ENCODE data around the gene MTO1. TPM values are rescaled to one million over a fixed set of nuclear protein-coding genes. Genes with fewer than 3 reads are reported as not detected.
"Not testable (repeated sequence)": the region's sequence is repeated elsewhere in the genome, so short reads cannot be mapped to it uniquely, and the experiment has no call there.

MTO1 gene
- total and polyA plus RNA-seq, 8 donors: 18.9 to 40.7 (median 33.4) TPM

GRCh38 chr6:73504160-73504559, 42.6 kb downstream of the MTO1 start:
- intact Hi-C loops (cut with DNase I): no loop called here
- Histone ChIP-seq H3K27ac (no peak overlapping the region), H3K36me3 (peaks cover 0 to 56% of the 10 kb centered on the region in 2 donors), H3K9me3 (peaks cover 0 to 2% of the 10 kb centered on the region in 2 donors), H3K4me1 (no peaks in the 10 kb centered on the region), H3K27me3 (no peaks in the 10 kb centered on the region), H3K4me3 (no peak overlapping the region)
- ATAC-seq (no peak), DNase-seq (no peak)
- TF ChIP-seq, protein P1, sequence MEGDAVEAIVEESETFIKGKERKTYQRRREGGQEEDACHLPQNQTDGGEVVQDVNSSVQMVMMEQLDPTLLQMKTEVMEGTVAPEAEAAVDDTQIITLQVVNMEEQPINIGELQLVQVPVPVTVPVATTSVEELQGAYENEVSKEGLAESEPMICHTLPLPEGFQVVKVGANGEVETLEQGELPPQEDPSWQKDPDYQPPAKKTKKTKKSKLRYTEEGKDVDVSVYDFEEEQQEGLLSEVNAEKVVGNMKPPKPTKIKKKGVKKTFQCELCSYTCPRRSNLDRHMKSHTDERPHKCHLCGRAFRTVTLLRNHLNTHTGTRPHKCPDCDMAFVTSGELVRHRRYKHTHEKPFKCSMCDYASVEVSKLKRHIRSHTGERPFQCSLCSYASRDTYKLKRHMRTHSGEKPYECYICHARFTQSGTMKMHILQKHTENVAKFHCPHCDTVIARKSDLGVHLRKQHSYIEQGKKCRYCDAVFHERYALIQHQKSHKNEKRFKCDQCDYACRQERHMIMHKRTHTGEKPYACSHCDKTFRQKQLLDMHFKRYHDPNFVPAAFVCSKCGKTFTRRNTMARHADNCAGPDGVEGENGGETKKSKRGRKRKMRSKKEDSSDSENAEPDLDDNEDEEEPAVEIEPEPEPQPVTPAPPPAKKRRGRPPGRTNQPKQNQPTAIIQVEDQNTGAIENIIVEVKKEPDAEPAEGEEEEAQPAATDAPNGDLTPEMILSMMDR (IDR thresholded peaks at IDR 0.05): no peak

GRCh38 chr6:73505142-73505541, 43.6 kb downstream of the MTO1 start:
- H3K27ac ChIP-seq: no peak overlapping the region
- TF ChIP-seq, protein P1 (IDR thresholded peaks at IDR 0.05): no peak
- peaks cover 0 to 46% of the 10 kb centered on the region in 2 donors for H3K36me3 ChIP-seq
- no peaks in the 10 kb centered on the region for H3K27me3 ChIP-seq
- intact Hi-C loops (cut with DNase I): no loop called here
- H3K4me1 ChIP-seq: no peaks in the 10 kb centered on the region
- H3K9me3 ChIP-seq: peaks cover 0 to 2% of the 10 kb centered on the region in 2 donors
- H3K4me3 ChIP-seq: no peak overlapping the region
- ATAC-seq (no peak), DNase-seq (no peak)

GRCh38 chr6:73505705-73506104, 44.2 kb downstream of the MTO1 start:
- ATAC-seq; H3K27ac ChIP-seq; H3K4me1 ChIP-seq; H3K4me3 ChIP-seq; DNase-seq; intact Hi-C loops (cut with DNase I); H3K27me3 ChIP-seq; H3K9me3 ChIP-seq: not testable (repeated sequence)
- H3K36me3 ChIP-seq: peaks cover 0 to 40% of the 10 kb centered on the region in 2 donors

GRCh38 chr6:73506246-73506645, 44.7 kb downstream of the MTO1 start:
- Histone ChIP-seq H3K36me3 (peaks cover 0 to 35% of the 10 kb centered on the region in 2 donors), H3K27me3 (no peaks in the 10 kb centered on the region), H3K4me1 (no peaks in the 10 kb centered on the region), H3K9me3 (peaks cover 0 to 2% of the 10 kb centered on the region in 2 donors), H3K27ac (no peak overlapping the region), H3K4me3 (no peak overlapping the region)
- intact Hi-C loops (cut with DNase I): no loop called here
- TF ChIP-seq, protein P1 (IDR thresholded peaks at IDR 0.05): no peak
- ATAC-seq: no peak
- no peak for DNase-seq

DNA sequence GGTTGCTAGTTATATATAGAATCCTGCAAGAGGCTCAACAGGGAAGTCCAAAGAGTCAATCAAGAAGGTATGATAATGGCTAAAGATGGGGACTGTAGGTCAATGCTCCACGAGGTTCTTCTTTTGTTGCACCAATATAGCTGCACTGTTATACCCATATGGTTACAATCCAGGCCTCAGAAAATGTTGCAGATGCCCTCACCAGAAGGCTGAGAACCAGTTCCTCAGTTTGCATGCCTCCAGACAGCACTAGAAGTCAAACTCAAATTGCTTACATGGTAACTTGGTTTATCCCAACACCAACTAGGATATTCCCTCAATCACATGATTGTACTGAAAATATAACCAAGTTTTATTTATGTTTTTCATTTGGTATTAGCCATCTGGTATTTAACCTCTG, 47.2 kb downstream of the MTO1 start:
- ATAC-seq: no peak
- Histone ChIP-seq H3K9me3 (peaks cover 0 to 2% of the 10 kb centered on the region in 2 donors), H3K27ac (no peak overlapping the region), H3K36me3 (peaks cover 0 to 13% of the 10 kb centered on the region in 2 donors), H3K4me3 (no peak overlapping the region), H3K4me1 (no peaks in the 10 kb centered on the region), H3K27me3 (no peaks in the 10 kb centered on the region)
- no peak for DNase-seq
- TF ChIP-seq, protein P1 (IDR thresholded peaks at IDR 0.05): no peak
- intact Hi-C loops (cut with DNase I): no loop called here

DNA sequence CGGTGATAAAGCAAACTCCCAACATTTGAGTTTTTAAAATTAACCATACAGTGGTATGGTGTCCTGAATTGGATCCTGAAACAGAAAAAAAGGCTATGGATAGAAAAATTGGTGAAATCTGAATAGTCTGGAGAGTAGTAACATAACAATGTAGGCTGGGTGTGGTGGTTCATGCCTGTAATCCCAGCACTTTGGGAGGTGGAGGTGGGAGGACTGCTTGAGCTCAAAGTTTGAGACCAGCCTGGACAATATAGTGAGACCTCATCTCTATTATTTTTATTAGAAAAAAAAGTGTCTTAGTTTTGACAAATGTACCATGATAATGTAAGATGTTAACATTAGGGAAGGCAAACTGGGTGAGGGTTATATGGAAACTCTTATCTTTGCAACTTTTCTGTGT, 48.3 kb downstream of the MTO1 start:
- ATAC-seq (no peak), DNase-seq (no peak)
- H3K27ac ChIP-seq: no peak overlapping the region
- TF ChIP-seq, protein P1 (IDR thresholded peaks at IDR 0.05): no peak
- peaks cover 0 to 2% of the 10 kb centered on the region in 2 donors for H3K9me3 ChIP-seq
- intact Hi-C loops (cut with DNase I): loop anchor here in 1 of 2 donors (10.0 kb wide), 1 partner anchor 105 kb away; no protein-coding TSS in a partner anchor
- H3K27me3 ChIP-seq: no peaks in the 10 kb centered on the region
- peaks cover 0 to 3% of the 10 kb centered on the region in 2 donors for H3K4me1 ChIP-seq
- peaks cover 0 to 10% of the 10 kb centered on the region in 2 donors for H3K36me3 ChIP-seq
- H3K4me3 ChIP-seq: no peak overlapping the region
